Astrocyte (in vitro differentiated cells and primary cell): ENCODE results near the gene WAS.

Experiments
- CTCF ChIP-seq: IDR thresholded peaks from 2 replicates; pipeline ENCODE4 v1.5.1; 2011; ENCODE audit warnings: low read depth, mild to moderate bottlenecking, inconsistent platforms, low read length, moderate library complexity; ENCODE audit not compliant: insufficient read depth
- EZH2 ChIP-seq: IDR thresholded peaks from 2 replicates; pipeline ENCODE4 v1.6.1; 2012; ENCODE audit warnings: mild to moderate bottlenecking, low read length, inconsistent platforms; ENCODE audit not compliant: insufficient read depth

- TF ChIP-seq CTCF: no peak
- no peak for TF ChIP-seq EZH2
These were observed 20.4 kb upstream of the WAS start for GRCh38 chrX:48663241-48663640.
